Keratinocyte (primary cell): ENCODE measurements around the gene MGAT5.

Source experiments
- EZH2 ChIP-seq: IDR thresholded peaks from one replicate; pipeline ENCODE4 v1.6.1; 2012; ENCODE audit warnings: inconsistent platforms, mild to moderate bottlenecking, low read length, moderate library complexity
- TF ChIP-seq, protein P1 (sequence below), 3 experiments: IDR thresholded peaks in 1 of 3; conservative IDR thresholded peaks in 1 of 3; optimal IDR thresholded peaks in 1 of 3; 2 replicates in 2 of 3; 3 replicates in 1 of 3; pipeline versions ENCODE3 to v1.5.1; 2011; ENCODE audit warnings: low read length in 3 of 3, mild to moderate bottlenecking in 3 of 3, moderate library complexity in 2 of 3, control low read depth in 1 of 3, inconsistent platforms in 1 of 3; ENCODE audit not compliant: insufficient read depth in 2 of 3; ENCODE audit errors: extremely low read depth in 1 of 3

- TF ChIP-seq, protein P1, sequence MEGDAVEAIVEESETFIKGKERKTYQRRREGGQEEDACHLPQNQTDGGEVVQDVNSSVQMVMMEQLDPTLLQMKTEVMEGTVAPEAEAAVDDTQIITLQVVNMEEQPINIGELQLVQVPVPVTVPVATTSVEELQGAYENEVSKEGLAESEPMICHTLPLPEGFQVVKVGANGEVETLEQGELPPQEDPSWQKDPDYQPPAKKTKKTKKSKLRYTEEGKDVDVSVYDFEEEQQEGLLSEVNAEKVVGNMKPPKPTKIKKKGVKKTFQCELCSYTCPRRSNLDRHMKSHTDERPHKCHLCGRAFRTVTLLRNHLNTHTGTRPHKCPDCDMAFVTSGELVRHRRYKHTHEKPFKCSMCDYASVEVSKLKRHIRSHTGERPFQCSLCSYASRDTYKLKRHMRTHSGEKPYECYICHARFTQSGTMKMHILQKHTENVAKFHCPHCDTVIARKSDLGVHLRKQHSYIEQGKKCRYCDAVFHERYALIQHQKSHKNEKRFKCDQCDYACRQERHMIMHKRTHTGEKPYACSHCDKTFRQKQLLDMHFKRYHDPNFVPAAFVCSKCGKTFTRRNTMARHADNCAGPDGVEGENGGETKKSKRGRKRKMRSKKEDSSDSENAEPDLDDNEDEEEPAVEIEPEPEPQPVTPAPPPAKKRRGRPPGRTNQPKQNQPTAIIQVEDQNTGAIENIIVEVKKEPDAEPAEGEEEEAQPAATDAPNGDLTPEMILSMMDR (optimal IDR thresholded peaks at IDR 0.05 in 1 of 3, IDR thresholded peaks at IDR 0.05 in 1 of 3, conservative IDR thresholded peaks at IDR 0.05 in 1 of 3; ENCODE audit: extremely low read depth in 1 of 3, insufficient read depth in 2 of 3, low read length in 3 of 3) = no peak
- no peak for TF ChIP-seq EZH2
These were observed 12.0 kb upstream of the MGAT5 start for GRCh38 chr2:134241911-134242310.
